HepG2 (cell line): ENCODE measurements around the gene TTC21B.

Experiments
- ZFP62 ChIP-seq: sonication (generic); formaldehyde crosslinking; IDR thresholded peaks from 2 replicates; pipeline ENCODE4 v1.4.0; 2020; ENCODE audit warnings: missing genetic modification reagents
- TF ChIP-seq, protein P1 (sequence below): sonication (generic); formaldehyde crosslinking; IDR thresholded peaks from 2 replicates; pipeline ENCODE4 v1.4.0; 2020; ENCODE audit warnings: missing genetic modification reagents, mild to moderate bottlenecking, borderline replicate concordance

GRCh38 chr2:165950438-165950837 lies 3.1 kb downstream of the TTC21B start:
- TF ChIP-seq, protein P1, sequence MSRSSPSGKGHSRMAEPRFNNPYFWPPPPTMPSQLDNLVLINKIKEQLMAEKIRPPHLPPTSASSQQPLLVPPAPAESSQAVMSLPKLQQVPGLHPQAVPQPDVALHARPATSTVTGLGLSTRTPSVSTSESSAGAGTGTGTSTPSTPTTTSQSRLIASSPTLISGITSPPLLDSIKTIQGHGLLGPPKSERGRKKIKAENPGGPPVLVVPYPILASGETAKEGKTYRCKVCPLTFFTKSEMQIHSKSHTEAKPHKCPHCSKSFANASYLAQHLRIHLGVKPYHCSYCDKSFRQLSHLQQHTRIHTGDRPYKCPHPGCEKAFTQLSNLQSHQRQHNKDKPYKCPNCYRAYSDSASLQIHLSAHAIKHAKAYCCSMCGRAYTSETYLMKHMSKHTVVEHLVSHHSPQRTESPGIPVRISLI (CRISPR knock-in tag) = no peak
- TF ChIP-seq ZFP62 (CRISPR knock-in tag) = no peak
